ENCODE data around the gene HOXA3. TPM values are rescaled to one million over a fixed set of nuclear protein-coding genes. Genes with fewer than 3 reads are reported as not detected.
A peak's percentile ranks its signal among the peaks of the same experiment; 100 is the strongest.

The HOXA3 gene
- polyA plus RNA-seq, 1 donor (not counting 4 experiments of a cell fraction or from before 2014, with no cell fraction given) = 0.58 TPM

DNA sequence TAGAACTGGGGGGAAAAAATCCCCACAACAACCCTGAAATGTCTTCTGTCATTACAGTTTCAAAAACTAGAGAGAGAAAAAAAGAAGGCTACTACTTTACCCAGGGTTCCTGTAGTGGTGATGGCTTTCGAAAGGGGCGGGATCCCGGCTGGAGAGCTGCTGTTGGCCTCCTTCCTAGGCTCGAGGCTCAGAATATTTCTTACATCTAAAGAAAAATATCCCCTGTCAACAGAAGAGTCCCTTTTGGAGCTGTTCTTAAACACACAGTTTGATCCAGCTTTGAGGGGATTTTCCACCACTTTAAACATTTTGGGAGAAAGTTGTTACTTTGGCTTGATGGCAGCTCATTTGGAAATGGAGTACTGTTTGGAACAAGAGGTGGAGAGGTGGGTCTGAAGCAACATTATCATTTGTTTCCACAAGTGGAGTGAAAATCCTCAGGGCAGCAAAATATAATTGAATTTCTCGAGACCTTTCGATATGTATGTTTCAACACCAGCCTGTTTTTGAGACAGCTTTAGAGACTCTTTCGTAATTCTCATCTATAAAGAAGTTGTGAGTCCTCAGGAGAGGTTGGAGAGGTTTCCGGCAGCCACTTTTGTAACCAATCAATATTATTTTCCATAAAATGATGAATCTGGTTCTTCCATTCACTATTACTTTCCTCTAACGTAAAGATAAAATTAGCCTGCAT, 42.5 kb upstream of the HOXA3 start:
- Histone ChIP-seq H3K4me2 (ENCODE audit: control insufficient read depth, extremely low read depth, insufficient read depth, low read depth, low read length) (no peak overlapping the region), H3K9me3 (ENCODE audit: control insufficient read depth, low read depth, low read length) (no peaks in the 10 kb centered on the region), H3K4me3 (ENCODE audit: control insufficient read depth in 2 of 3, extremely low read depth in 1 of 3, insufficient read depth in 2 of 3, low read depth in 1 of 3, low read length in 3 of 3) (no peak overlapping the region), H2AFZ (ENCODE audit: control insufficient read depth, low read length) (no peak overlapping the region), H4K20me1 (ENCODE audit: control insufficient read depth, extremely low read depth, insufficient read depth, low read length) (no peaks in the 10 kb centered on the region), H3K9ac (ENCODE audit: control insufficient read depth, extremely low read depth, insufficient read depth, low read length) (no peak overlapping the region), H3K27ac (ENCODE audit: control insufficient read depth, insufficient read depth, low read length) (no peak overlapping the region), H3K4me1 (ENCODE audit: control insufficient read depth, extremely low read depth, insufficient read depth, low read length) (peaks cover 2% of the 10 kb centered on the region), H3K27me3 (ENCODE audit: control insufficient read depth, extremely low read depth, insufficient read depth, low read length) (peaks cover 87% of the 10 kb centered on the region), H3K9me1 (ENCODE audit: control insufficient read depth, extremely low read depth, insufficient read depth, low read length) (no peaks in the 10 kb centered on the region), H3K36me3 (ENCODE audit: control insufficient read depth in 2 of 2, extremely low read depth in 1 of 2, insufficient read depth in 2 of 2, low read length in 2 of 2) (no peaks in the 10 kb centered on the region), H3K79me2 (ENCODE audit: control insufficient read depth, insufficient read depth, low read length) (no peaks in the 10 kb centered on the region)
- FAIRE-seq = no peak
- DNase-seq (ENCODE audit: low read depth, low spot score) = no peak
- TF ChIP-seq EZH2 (IDR thresholded peaks at IDR 0.05; ENCODE audit: low read length) = no peak
- dilution Hi-C loops (cut with MboI; ENCODE audit: extremely low pct_ligation_motif_present, low sequenced_read_pairs) = no loop called here

DNA sequence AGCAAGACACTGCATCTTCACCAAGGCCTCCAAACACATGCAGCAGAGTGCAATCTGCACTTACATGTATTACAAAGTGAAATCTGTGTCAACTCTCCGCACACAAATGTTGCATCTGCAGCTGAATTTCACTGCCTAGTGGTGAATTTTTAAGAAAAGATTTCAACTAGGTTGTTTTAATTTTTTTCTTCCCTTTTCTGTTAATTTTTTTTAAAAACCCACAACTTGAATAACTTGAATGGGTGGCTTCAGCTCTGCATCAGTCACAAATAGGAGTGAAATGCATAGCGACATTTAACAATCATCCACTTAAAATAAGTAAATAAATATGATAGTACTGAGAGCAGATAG, 41.6 kb upstream of the HOXA3 start:
- H3K79me2 ChIP-seq (ENCODE audit: control insufficient read depth, insufficient read depth, low read length) = no peaks in the 10 kb centered on the region
- H3K36me3 ChIP-seq (ENCODE audit: control insufficient read depth in 2 of 2, extremely low read depth in 1 of 2, insufficient read depth in 2 of 2, low read length in 2 of 2) = no peaks in the 10 kb centered on the region
- dilution Hi-C loops (cut with MboI; ENCODE audit: extremely low pct_ligation_motif_present, low sequenced_read_pairs) = no loop called here
- no peak overlapping the region for H3K27ac ChIP-seq (ENCODE audit: control insufficient read depth, insufficient read depth, low read length)
- no peaks in the 10 kb centered on the region for H3K9me1 ChIP-seq (ENCODE audit: control insufficient read depth, extremely low read depth, insufficient read depth, low read length)
- FAIRE-seq (no peak), DNase-seq (ENCODE audit: low read depth, low spot score) (no peak)
- H3K4me1 ChIP-seq (ENCODE audit: control insufficient read depth, extremely low read depth, insufficient read depth, low read length) = peaks cover 2% of the 10 kb centered on the region
- H2AFZ ChIP-seq (ENCODE audit: control insufficient read depth, low read length) = no peak overlapping the region
- TF ChIP-seq, protein P1, sequence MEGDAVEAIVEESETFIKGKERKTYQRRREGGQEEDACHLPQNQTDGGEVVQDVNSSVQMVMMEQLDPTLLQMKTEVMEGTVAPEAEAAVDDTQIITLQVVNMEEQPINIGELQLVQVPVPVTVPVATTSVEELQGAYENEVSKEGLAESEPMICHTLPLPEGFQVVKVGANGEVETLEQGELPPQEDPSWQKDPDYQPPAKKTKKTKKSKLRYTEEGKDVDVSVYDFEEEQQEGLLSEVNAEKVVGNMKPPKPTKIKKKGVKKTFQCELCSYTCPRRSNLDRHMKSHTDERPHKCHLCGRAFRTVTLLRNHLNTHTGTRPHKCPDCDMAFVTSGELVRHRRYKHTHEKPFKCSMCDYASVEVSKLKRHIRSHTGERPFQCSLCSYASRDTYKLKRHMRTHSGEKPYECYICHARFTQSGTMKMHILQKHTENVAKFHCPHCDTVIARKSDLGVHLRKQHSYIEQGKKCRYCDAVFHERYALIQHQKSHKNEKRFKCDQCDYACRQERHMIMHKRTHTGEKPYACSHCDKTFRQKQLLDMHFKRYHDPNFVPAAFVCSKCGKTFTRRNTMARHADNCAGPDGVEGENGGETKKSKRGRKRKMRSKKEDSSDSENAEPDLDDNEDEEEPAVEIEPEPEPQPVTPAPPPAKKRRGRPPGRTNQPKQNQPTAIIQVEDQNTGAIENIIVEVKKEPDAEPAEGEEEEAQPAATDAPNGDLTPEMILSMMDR (optimal IDR thresholded peaks at IDR 0.05 in 1 of 3, IDR thresholded peaks at IDR 0.05 in 1 of 3, conservative IDR thresholded peaks at IDR 0.05 in 1 of 3; ENCODE audit: extremely low read depth in 1 of 3, insufficient read depth in 2 of 3, low read length in 3 of 3) = no peak
- peak; percentile 25 for TF ChIP-seq EZH2 (IDR thresholded peaks at IDR 0.05; ENCODE audit: low read length)
- no peak overlapping the region for H3K4me2 ChIP-seq (ENCODE audit: control insufficient read depth, extremely low read depth, insufficient read depth, low read depth, low read length)
- no peaks in the 10 kb centered on the region for H4K20me1 ChIP-seq (ENCODE audit: control insufficient read depth, extremely low read depth, insufficient read depth, low read length)
- H3K9me3 ChIP-seq (ENCODE audit: control insufficient read depth, low read depth, low read length) = no peaks in the 10 kb centered on the region
- no peak overlapping the region for H3K4me3 ChIP-seq (ENCODE audit: control insufficient read depth in 2 of 3, extremely low read depth in 1 of 3, insufficient read depth in 2 of 3, low read depth in 1 of 3, low read length in 3 of 3)
- peaks cover 91% of the 10 kb centered on the region for H3K27me3 ChIP-seq (ENCODE audit: control insufficient read depth, extremely low read depth, insufficient read depth, low read length)
- H3K9ac ChIP-seq (ENCODE audit: control insufficient read depth, extremely low read depth, insufficient read depth, low read length) = no peak overlapping the region

Measured in keratinocyte (primary cell).